ENCODE measurements around the gene NEU1.
A peak's percentile ranks its signal among the peaks of the same experiment; 100 is the strongest.
"Not testable (repeated sequence)": the region's sequence is repeated elsewhere in the genome, so short reads cannot be mapped to it uniquely, and the experiment has no call there.

The NEU1 gene

DNA sequence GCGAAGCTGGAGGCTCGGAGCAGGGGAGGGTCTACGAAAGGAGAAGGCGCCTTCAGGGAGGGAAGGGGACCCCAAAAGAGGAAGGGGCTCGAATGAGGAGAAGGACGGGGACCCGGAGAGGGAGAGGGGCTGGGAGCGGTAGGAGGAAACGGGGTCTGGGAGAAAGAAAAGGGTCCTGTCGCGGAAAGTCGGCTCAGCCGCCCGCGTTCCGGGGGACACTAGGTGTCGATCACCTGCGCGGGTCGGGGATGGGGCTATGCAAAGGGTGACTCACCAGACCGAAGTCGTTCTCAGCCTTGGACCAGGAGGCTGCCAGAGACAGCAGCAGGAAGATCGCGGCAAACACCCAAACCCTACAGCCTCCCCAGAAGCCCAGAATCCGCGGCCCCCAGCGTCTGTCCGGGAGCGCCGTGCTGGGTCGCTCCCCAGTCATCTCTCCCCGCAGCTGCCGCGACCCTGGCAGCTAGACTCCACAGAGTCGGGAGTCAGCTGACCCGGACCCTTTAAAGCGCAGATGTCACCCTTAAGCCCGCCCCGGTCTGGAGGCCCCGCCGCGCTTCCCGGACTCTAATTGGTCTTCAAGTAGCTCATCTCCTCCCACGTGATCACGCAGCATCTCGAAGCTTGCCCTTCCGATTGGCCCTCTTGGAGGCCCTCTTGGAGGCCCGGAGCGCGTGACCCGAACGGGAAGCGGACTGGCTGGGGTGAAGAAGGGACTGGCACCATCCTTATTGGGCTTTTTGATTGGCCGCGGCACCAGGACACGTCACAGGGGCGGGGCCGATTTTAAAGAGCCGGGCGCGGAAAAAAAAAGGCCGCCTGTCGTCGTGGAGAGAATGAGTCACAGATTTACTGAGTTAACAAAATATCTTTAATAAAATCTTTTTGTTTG lies at the start of gene NEU1:
TSS of gene NEU1 (minus strand) at position 478 of the 892 bp plus-strand sequence. CDS start at position 433, 45 bp downstream.
- no peaks in the 10 kb centered on the region for H3K27me3 Mint-ChIP-seq
- no peaks in the 10 kb centered on the region for H3K36me3 Mint-ChIP-seq
- no peaks in the 10 kb centered on the region for H3K9me3 Mint-ChIP-seq (ENCODE audit: low read depth)
- H3K27ac Mint-ChIP-seq = peak within 1 kb of the TSS; percentile 90
- peaks cover 21% of the 10 kb centered on the region for H3K4me1 Mint-ChIP-seq (ENCODE audit: low read depth)
- peak within 1 kb of the TSS; percentile 94 for H3K4me3 Mint-ChIP-seq

DNA sequence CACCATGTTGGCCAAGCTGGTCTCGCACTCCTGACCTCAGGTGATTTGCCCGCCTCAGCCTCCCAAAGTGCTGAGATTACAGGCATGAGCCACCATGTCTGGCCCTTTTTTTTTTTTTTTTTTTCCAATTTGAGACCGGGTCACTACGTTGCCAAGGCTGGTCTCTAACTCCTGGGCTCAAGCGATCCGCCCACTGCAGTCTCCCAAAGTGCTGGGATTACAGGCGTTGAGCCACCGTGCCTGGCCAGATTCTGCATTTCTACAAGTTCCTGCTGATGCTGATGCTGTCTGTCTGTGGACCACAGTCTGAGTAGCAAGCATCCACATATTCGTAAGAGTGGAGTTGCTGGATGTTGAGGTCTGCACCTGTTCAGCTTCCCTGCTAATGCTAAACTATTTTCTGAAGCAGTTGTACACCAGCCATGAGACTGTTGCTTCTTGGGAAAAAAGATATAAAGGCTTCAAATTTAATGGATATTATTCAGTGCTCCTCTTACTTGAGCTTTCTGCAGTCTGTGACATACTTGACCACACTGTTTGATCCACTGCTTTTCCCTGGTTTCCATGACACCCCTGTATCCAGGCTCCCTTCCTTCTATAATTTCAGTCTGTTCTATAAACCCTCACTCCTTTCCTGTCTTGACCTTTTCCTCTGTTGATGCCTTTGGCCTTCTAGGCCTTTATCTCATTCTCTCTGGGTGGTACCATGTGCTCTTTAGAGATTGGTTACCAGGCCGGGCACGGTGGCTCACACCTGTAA lies 49.4 kb upstream of the NEU1 start:
- Mint-ChIP-seq H3K4me3 (no peak overlapping the region), H3K27me3 (peaks cover 2% of the 10 kb centered on the region), H3K36me3 (no peaks in the 10 kb centered on the region), H3K27ac (no peak overlapping the region), H3K4me1 (ENCODE audit: low read depth) (peaks cover 4% of the 10 kb centered on the region), H3K9me3 (ENCODE audit: low read depth) (no peaks in the 10 kb centered on the region)

DNA sequence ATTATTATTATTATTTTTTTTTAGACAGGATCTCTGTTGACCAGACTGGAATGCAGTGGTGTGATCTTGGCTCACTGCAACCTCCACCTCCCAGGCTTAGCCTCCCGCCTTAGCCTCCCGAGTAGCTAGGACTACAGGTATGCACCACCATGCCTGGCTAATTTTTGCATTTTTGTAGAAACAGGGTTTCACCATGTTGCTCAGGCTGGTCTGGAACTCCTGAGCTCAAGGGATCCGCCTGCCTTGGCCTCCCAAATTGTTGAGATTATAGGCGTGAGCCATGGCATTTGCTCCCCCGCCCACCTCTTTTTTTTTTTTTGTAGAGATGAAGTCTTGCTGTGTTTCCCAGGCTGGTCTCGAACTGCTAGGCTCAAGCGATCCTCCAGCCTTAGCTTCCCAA lies 46.7 kb upstream of the NEU1 start:
- not testable (repeated sequence) for H3K9me3 Mint-ChIP-seq (ENCODE audit: low read depth); H3K4me3 Mint-ChIP-seq; H3K36me3 Mint-ChIP-seq; H3K27me3 Mint-ChIP-seq; H3K27ac Mint-ChIP-seq; H3K4me1 Mint-ChIP-seq (ENCODE audit: low read depth)

DNA sequence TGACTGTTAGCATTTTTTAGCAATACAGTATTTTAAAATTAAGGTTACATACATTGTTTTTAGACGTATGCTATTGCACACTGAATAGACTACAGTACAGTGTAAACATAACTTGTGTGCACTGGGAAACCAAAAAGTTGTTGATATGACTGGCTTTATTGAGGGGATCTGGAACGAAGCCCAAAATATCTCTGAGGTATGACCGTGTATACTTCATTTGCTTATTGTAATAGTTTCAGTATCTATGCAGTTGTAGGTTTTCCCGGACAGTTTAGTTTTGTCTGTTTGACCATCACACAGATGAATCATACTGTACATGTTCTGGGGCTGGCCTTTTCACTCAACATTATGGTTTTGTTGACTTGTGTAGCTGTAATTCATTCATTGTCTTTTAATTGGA lies 46.2 kb upstream of the NEU1 start:
- H3K36me3 Mint-ChIP-seq = no peaks in the 10 kb centered on the region
- H3K4me1 Mint-ChIP-seq (ENCODE audit: low read depth) = peaks cover 4% of the 10 kb centered on the region
- H3K27ac Mint-ChIP-seq = no peak overlapping the region
- peaks cover 2% of the 10 kb centered on the region for H3K27me3 Mint-ChIP-seq
- no peak overlapping the region for H3K4me3 Mint-ChIP-seq
- no peaks in the 10 kb centered on the region for H3K9me3 Mint-ChIP-seq (ENCODE audit: low read depth)

DNA sequence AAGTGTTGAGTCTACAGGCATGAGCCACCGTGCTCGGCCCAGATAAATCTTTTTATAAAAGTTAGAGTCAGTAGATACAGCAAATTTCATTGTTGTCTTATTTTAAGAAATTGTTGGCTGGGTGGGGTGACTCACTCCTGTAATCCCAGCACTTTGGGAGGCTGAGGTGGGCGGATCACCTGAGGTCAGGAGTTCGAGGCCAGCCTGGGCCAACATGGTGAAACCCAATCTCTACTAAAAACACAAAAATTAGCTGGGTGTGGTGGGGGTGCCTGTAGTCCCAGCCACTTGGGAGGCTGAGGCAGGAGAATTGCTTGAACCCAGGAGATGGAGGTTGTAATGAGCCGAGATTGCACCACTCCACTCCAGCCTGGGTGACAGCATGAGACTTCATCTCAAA lies 45.6 kb upstream of the NEU1 start:
- H3K9me3 Mint-ChIP-seq (ENCODE audit: low read depth); H3K27ac Mint-ChIP-seq; H3K27me3 Mint-ChIP-seq; H3K36me3 Mint-ChIP-seq; H3K4me3 Mint-ChIP-seq; H3K4me1 Mint-ChIP-seq (ENCODE audit: low read depth): not testable (repeated sequence)

DNA sequence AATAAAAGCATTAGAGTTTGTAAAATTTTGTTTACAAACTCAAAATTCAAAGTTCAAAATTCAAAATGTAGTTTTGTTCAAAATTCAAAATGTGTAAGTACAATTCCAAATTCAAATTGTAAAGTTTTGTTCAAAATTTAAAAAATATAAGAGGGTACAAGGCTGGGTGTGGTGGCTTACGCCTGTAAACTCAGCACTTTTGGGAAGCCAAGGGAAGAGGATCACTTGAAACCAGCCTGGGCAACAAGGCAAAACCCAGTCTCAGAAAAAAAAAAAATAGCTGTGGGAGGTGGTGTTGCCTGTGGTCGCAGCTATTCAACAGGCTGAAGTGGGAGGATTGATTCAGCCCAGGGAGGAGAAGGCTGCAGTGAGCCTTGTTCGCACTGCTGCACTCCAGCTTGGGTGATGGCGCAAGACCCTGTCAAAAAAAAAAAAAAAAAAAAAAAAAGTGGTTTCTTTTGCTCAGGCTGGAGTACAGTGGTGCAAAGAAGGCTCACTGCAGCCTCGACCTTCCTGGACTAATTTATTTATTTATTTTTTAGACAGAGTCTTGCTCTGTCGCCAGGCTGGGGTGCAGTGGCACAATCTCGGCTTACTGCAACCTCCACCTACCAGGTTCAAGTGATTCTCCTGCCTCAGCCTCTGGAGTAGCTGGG lies 44.7 kb upstream of the NEU1 start:
- Mint-ChIP-seq H3K9me3 (ENCODE audit: low read depth) (no peaks in the 10 kb centered on the region), H3K27ac (no peak overlapping the region), H3K4me1 (ENCODE audit: low read depth) (peaks cover 12% of the 10 kb centered on the region), H3K4me3 (no peak overlapping the region), H3K36me3 (no peaks in the 10 kb centered on the region), H3K27me3 (peaks cover under 1% of the 10 kb centered on the region)

DNA sequence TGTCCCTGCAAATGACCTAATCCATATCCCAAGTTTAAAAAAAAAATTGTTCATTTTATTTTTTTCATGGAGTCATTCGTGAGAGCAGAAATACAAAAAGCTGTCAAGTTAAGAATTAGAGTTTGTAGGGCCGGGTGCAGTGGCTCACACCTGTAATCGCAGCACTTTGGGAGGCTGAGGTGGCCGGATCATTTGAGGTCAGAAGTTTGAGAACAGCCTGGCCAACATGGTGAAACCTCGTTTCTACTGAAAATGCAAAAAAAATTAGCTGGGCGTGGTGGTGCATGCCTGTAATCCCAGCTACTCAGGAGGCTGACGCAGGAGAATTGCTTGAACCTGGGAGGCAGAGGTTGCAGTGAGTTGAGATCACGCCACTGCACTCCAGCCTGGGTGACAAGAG lies 44.1 kb upstream of the NEU1 start:
- H3K36me3 Mint-ChIP-seq; H3K27me3 Mint-ChIP-seq; H3K27ac Mint-ChIP-seq; H3K9me3 Mint-ChIP-seq (ENCODE audit: low read depth); H3K4me3 Mint-ChIP-seq: not testable (repeated sequence)
- H3K4me1 Mint-ChIP-seq (ENCODE audit: low read depth) = peaks cover 12% of the 10 kb centered on the region

DNA sequence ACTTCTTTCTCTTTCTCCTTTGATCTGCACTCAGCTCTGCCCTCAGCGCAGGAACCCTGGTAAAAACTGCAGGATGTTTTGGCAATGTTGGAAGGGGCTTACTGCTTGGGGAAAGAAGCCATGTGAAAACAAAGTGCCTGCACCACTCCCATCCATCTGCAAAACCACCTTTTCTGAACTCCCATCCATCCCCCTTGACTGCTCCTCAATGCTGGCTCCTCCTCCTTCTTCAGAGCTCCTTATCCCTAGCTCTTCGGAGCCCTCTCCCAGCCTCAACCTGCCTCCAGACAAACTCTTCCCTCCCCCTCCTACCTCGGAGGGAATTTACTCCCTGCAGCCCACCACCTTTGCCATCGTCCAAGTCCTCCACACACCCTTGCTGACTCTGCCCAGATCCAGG lies 43.5 kb upstream of the NEU1 start:
- no peak overlapping the region for H3K4me3 Mint-ChIP-seq
- no peaks in the 10 kb centered on the region for H3K27me3 Mint-ChIP-seq
- H3K27ac Mint-ChIP-seq = no peak overlapping the region
- no peaks in the 10 kb centered on the region for H3K36me3 Mint-ChIP-seq
- no peaks in the 10 kb centered on the region for H3K9me3 Mint-ChIP-seq (ENCODE audit: low read depth)
- H3K4me1 Mint-ChIP-seq (ENCODE audit: low read depth) = peaks cover 14% of the 10 kb centered on the region

DNA sequence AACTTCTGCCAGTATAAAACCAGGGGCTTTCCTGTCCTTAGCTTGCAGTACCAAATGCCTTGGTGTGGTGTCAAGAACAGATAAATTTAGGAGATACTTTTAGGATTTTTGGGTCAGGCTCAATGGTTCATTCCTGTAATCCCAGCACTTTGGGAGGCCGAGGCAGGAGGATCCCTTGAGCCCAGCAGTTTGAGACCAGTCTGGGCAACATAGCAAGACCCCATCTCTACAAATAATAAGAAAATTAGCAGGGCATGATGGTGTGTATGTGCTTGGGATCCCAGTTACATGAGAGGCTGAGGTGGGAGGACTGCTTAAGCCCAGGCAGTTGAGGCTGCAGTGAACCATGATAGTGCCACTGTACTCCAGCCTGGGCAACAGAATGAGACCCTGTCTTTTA lies 42.4 kb upstream of the NEU1 start:
- Mint-ChIP-seq H3K4me3 (no peak overlapping the region), H3K4me1 (ENCODE audit: low read depth) (peaks cover 12% of the 10 kb centered on the region), H3K36me3 (no peaks in the 10 kb centered on the region)

DNA sequence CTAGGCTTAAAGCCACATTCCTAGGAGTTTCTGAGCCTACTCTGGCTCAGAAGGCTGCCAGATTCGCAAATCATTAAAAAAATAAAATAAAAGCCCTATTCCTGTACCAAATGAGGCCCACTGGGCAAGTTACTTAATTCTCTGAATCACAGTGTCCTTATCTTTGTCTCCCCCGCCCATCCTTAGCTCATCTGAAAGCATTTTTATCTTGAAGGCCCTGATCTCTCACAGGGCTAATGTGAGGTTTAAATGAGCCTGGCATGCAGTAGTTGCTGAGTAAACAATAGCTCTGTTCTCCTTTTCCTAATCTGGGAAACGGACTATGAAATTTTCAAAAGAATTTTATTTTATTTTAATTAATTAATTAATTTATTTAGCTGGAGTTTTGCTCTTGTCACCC lies 41.3 kb upstream of the NEU1 start:
- H3K27me3 Mint-ChIP-seq = no peaks in the 10 kb centered on the region
- no peaks in the 10 kb centered on the region for H3K36me3 Mint-ChIP-seq
- no peak overlapping the region for H3K4me3 Mint-ChIP-seq
- no peaks in the 10 kb centered on the region for H3K9me3 Mint-ChIP-seq (ENCODE audit: low read depth)
- no peak overlapping the region for H3K27ac Mint-ChIP-seq
- H3K4me1 Mint-ChIP-seq (ENCODE audit: low read depth) = peaks cover 21% of the 10 kb centered on the region

More for the DNA sequence above, 42.4 kb upstream of the NEU1 start:
- no peaks in the 10 kb centered on the region for H3K9me3 Mint-ChIP-seq (ENCODE audit: low read depth)
- H3K27me3 Mint-ChIP-seq = no peaks in the 10 kb centered on the region
- no peak overlapping the region for H3K27ac Mint-ChIP-seq

DNA sequence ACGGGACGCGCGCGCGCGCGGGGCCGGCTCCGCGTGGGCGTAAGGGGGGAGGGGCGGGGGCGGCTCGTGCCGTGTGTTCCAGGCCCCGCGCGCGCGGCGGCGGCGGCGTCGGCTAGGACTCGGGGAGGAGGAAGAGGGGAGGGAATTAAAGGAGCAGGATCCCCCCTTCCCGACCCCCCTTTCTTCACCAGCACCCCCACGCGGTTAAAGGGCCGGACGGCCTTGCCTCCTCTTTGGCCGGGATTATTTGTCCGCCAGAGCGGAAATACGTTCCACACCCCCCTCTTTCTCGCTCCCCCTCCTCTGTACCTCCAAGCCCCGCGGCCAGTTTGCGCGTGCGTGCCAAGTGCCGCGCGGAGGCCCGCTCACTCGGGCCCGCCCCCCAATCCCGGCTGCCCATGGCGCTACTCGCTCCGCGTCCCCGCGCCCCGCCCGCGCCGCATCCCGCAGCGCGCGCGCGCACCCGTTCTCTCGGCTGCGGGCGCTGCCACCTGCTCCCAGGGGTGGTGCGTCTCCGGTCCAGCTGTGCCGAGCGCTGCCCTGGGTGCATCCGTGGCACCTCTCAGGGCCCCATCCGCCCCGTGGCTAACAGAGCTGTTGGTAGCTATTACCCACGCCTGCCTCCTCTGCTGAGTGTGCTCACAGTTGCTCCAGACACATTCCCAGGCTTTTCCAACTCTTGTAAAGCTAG lies 39.5 kb upstream of the NEU1 start, which contains the start of gene ZBTB12:
TSS of gene ZBTB12 (minus strand) at position 134 of the 691 bp plus-strand sequence. CDS start 781 bp downstream, outside the sequence.
- Mint-ChIP-seq H3K36me3 (no peaks in the 10 kb centered on the region), H3K27me3 (no peaks in the 10 kb centered on the region), H3K4me3 (peak within 1 kb of the TSS; percentile 88), H3K4me1 (ENCODE audit: low read depth) (peaks cover 27% of the 10 kb centered on the region), H3K9me3 (ENCODE audit: low read depth) (no peaks in the 10 kb centered on the region), H3K27ac (peak within 1 kb of the TSS; percentile 84)

DNA sequence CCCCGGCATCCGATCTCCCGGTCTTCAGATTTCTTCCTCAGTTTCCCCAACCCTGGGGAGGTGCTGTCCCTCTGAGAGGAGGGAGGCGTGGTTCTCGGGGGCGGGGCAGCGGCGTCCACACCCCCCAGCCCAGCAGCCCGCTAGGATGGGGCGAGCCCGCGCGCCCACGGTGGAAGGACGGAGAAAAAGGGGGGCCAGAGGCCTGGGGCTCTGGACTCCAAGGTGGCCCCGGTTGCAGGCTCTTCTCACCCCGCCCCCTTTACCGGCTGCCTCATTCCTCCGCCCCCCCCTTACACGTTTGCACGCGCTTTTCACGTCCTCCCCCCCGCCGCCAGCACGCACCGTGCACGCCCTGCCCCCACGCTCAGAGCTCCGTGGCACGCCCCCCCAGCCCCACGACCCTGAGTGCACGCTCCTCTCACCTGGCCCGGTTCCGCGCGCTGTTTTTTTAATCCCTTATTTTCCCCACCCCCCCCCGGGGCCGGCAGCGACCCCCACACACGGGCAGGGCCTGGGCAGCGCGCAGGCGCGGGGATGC lies 38.9 kb upstream of the NEU1 start:
- Mint-ChIP-seq H3K36me3 (no peaks in the 10 kb centered on the region), H3K27ac (peak overlapping the region; percentile 66), H3K4me1 (ENCODE audit: low read depth) (peaks cover 28% of the 10 kb centered on the region), H3K27me3 (no peaks in the 10 kb centered on the region), H3K4me3 (peak overlapping the region; percentile 53), H3K9me3 (ENCODE audit: low read depth) (no peaks in the 10 kb centered on the region)

DNA sequence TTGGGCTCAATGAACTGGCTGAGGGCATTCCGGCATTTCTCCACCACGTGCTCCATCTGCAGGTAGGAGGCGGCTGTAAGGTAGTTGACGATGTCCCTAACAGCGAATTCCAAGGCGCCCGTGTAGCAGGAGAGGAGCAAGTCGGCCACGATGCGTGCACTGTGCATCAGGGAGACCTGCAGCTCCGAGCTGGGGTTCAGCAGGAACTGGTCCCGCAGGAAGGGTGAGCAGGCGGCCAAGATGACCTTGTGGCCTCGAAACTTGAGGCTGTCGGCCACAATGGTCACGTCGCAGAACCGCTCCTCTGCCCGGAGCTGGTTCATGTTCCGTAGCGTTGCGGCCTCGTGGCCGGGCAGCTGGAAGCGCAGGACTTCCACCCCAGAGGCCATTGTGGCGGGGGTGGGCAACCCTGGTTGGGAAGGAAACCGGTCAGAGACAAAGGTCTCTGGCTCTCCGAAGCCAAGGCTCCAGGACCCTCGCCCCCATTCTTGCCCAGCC lies 38.3 kb upstream of the NEU1 start:
- Mint-ChIP-seq H3K4me3 (peak overlapping the region; percentile 53), H3K27me3 (no peaks in the 10 kb centered on the region), H3K36me3 (no peaks in the 10 kb centered on the region), H3K9me3 (ENCODE audit: low read depth) (no peaks in the 10 kb centered on the region), H3K4me1 (ENCODE audit: low read depth) (peaks cover 32% of the 10 kb centered on the region), H3K27ac (no peak overlapping the region)
